A673 (cell line): ENCODE measurements around the gene MAPK4. TPM values are rescaled to one million over a fixed set of nuclear protein-coding genes. Genes with fewer than 3 reads are reported as not detected.
"Not testable (repeated sequence)": the region's sequence is repeated elsewhere in the genome, so short reads cannot be mapped to it uniquely, and the experiment has no call there.

Source experiments
- BruUV-seq: library from RNA; stranded (reverse); fragments of 400-500 nt; replicated peaks from 2 replicates; lab custom pipeline; 2021; lab: Mats Ljungman, UMichigan
- CTCF ChIA-PET: fragments of 300-600 bp; sonication (Branson Sonifier 250); formaldehyde crosslinking; loops from one replicate; lab custom pipeline; 2022; ENCODE audit warnings: antibody characterized with exemption; lab: Charles Lee
- POLR2A ChIA-PET: fragments of 300-600 bp; sonication (Branson Sonifier 250); formaldehyde crosslinking; loops from one replicate; lab custom pipeline; 2022; ENCODE audit warnings: antibody characterized with exemption; ENCODE audit not compliant: low non-redundant PET; lab: Charles Lee
- DNase-seq: peaks from one replicate; pipeline ENCODE4 v3.0.0-alpha.2; 2015; ENCODE audit warnings: low spot score
- H3K27ac ChIP-seq: fragments of 200-600 bp; sonication (generic); 2 replicates; pipeline ENCODE4 v1.5.1; 2016; ENCODE audit warnings: mixed run types, low read depth, mild to moderate bottlenecking, mixed read lengths, antibody characterized with exemption, low read length; ENCODE audit not compliant: poor library complexity, severe bottlenecking
- H3K27me3 ChIP-seq: fragments of 200-600 bp; sonication (generic); replicated peaks from 2 replicates; pipeline ENCODE4 v1.6.1; 2017; ENCODE audit warnings: mixed run types, low read depth, mild to moderate bottlenecking, mixed read lengths, antibody characterized with exemption, low read length; ENCODE audit not compliant: insufficient read depth, poor library complexity
- H3K36me3 ChIP-seq: fragments of 200-600 bp; sonication (generic); 2 replicates; pipeline ENCODE4 v1.6.1; 2016; ENCODE audit warnings: mixed run types, mild to moderate bottlenecking, mixed read lengths, antibody characterized with exemption, low read length; ENCODE audit not compliant: insufficient read depth, poor library complexity, severe bottlenecking
- H3K4me1 ChIP-seq: fragments of 200-600 bp; sonication (generic); 2 replicates; pipeline ENCODE4 v1.6.1; 2017; ENCODE audit warnings: mixed run types, mild to moderate bottlenecking, mixed read lengths, antibody characterized with exemption, low read length; ENCODE audit not compliant: insufficient read depth, poor library complexity, severe bottlenecking
- H3K4me3 ChIP-seq: fragments of 200-600 bp; sonication (generic); 2 replicates; pipeline ENCODE4 v1.5.1; 2016; ENCODE audit warnings: low read depth, mixed run types, mild to moderate bottlenecking, mixed read lengths, low read length; ENCODE audit not compliant: poor library complexity, severe bottlenecking
- H3K9me3 ChIP-seq: fragments of 200-600 bp; sonication (generic); 2 replicates; pipeline ENCODE4 v1.6.1; 2016; ENCODE audit warnings: mixed run types, low read depth, mild to moderate bottlenecking, mixed read lengths, antibody characterized with exemption, low read length; ENCODE audit not compliant: poor library complexity, severe bottlenecking
- CTCF ChIP-seq: fragments of 300-800, 200-600 bp; sonication (generic); conservative IDR thresholded peaks from 2 replicates; pipeline ENCODE4 v1.5.1; 2017; ENCODE audit warnings: low read depth, mild to moderate bottlenecking, antibody characterized with exemption, low read length, moderate library complexity, mixed read lengths
- EZH2 ChIP-seq: fragments of 200-600 bp; sonication (generic); IDR thresholded peaks from 2 replicates; pipeline ENCODE4 v1.6.1; 2017; ENCODE audit warnings: borderline replicate concordance, low read depth, mild to moderate bottlenecking, mixed read lengths, antibody characterized with exemption, low read length; ENCODE audit not compliant: poor library complexity, severe bottlenecking
- intact Hi-C: fragments of 100-400 bp; cut with micrococcal nuclease; formaldehyde crosslinking; loops from one replicate; pipeline ENCODE4 v1.10.0; 2022; ENCODE audit not compliant: unreplicated experiment
- total RNA-seq: library from RNA; stranded (reverse); gene quantifications from 2 replicates; pipeline ENCODE4 v1.2.3, GENCODE V29; 2021

The MAPK4 gene
- total RNA-seq, 1 experiment from 2014 or later, result 0.62 TPM

- intact Hi-C loops, result no loop called here
- H3K4me1 ChIP-seq, result peaks cover 6% of the 10 kb centered on the region
- no TSS peak for BruUV-seq
- TF ChIP-seq CTCF, result no peak
- no peak for TF ChIP-seq EZH2
- peaks cover 71% of the 10 kb centered on the region for H3K27me3 ChIP-seq
- DNase-seq, result no peak
- no peak overlapping the region for H3K27ac ChIP-seq
- H3K4me3 ChIP-seq, result peak overlapping the region; percentile 56
- H3K36me3 ChIP-seq, result no peaks in the 10 kb centered on the region
- H3K9me3 ChIP-seq, result no peaks in the 10 kb centered on the region
- ChIA-PET CTCF (no interaction called here), POLR2A (no interaction called here)
These were observed 737 bp upstream of the MAPK4 start for GRCh38 chr18:50558948-50559751.

GRCh38 chr18:50560681-50561629 is 1.1 kb downstream of the MAPK4 start:
- intact Hi-C loops, result no loop called here
- TF ChIP-seq EZH2 (peak; percentile 83), CTCF (no peak)
- BruUV-seq, result no TSS peak
- H3K36me3 ChIP-seq, result no peaks in the 10 kb centered on the region
- H3K27me3 ChIP-seq, result peaks cover 71% of the 10 kb centered on the region
- H3K27ac ChIP-seq, result no peak overlapping the region
- no peak for DNase-seq
- H3K4me3 ChIP-seq, result peak overlapping the region; percentile 56
- H3K4me1 ChIP-seq, result peaks cover 6% of the 10 kb centered on the region
- H3K9me3 ChIP-seq, result no peaks in the 10 kb centered on the region
- POLR2A ChIA-PET, result no interaction called here
- CTCF ChIA-PET, result no interaction called here

- H3K4me3 ChIP-seq, intact Hi-C loops, POLR2A ChIA-PET, BruUV-seq, H3K9me3 ChIP-seq, H3K27ac ChIP-seq, H3K36me3 ChIP-seq, CTCF ChIA-PET, H3K4me1 ChIP-seq, DNase-seq: not testable (repeated sequence)
- H3K27me3 ChIP-seq, result peaks cover 76% of the 10 kb centered on the region
These were observed 2.4 kb downstream of the MAPK4 start for GRCh38 chr18:50562258-50562657.
